Central memory CD4-positive, alpha-beta T cell (primary cell): ENCODE data around the gene TCEAL3.
A peak's percentile ranks its signal among the peaks of the same experiment; 100 is the strongest.
"Not testable (repeated sequence)": the region's sequence is repeated elsewhere in the genome, so short reads cannot be mapped to it uniquely, and the experiment has no call there.

Source experiments
- DNase-seq: peaks from one replicate; pipeline ENCODE4 v3.0.0; 2022
- total RNA-seq, 3 experiments: gene quantifications; one replicate each; lab custom pipeline; 2026; lab: John Stamatoyannopoulos, UW

The TCEAL3 gene, protein sequence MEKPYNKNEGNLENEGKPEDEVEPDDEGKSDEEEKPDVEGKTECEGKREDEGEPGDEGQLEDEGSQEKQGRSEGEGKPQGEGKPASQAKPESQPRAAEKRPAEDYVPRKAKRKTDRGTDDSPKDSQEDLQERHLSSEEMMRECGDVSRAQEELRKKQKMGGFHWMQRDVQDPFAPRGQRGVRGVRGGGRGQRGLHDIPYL
- 3.1 to 7.1 (median 4.1) reads per million in 3 experiments for total RNA-seq

DNA sequence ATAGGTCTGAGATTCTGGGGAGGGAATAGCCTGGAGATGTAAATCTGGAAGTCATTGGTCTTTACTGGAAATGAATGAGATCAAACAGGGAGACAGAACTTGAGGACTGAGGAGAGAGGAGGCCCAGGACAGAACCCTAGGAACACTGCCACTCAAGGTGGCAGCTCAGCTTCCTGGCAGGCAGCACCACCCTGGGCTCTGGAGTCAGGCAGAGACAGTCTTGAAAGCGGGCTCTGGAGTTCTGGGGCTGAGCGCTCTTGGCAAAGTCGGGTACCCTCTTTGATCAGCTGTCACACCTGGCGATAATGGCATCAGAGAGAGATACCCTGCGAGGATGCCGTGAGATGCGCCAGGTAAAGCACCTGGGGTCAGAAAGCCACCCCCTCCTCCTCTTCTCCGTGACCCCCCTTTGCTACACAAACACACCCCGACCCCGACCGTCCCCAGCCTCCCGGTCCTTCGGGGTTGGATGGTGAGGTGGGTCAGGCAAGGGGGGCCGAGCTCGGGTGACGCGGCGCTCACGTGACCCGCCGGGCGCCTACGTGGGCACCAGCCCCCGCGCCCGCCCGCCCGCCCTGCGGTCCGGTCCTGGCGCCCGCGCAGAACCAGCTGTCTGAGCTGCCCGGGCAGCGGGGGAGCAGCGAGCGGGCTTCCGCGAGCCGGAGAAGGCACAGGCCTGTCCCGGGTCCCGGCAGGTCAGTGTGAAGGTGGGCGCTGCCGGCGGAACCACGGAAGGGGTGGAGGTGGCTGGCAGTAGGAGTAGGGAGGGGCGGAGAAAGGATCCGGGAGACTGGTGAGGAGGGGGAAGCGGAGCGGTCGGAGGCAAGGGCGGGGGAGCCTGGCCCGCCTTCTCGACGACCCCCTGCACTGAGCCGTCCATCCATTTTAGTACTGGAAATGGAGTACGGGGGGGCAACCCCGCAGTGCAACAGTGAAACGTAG, at the start of gene TCEAL3:
TSS of gene TCEAL3 (plus strand) at position 600 of the 942 bp plus-strand sequence. CDS start 1,102 bp downstream, outside the sequence.
- DNase-seq, result peak; percentile 33

GRCh38 chrX:103560256-103560655, 47.5 kb upstream of the TCEAL3 start:
- no peak for DNase-seq

GRCh38 chrX:103562801-103563200, 45.0 kb upstream of the TCEAL3 start:
- DNase-seq, result no peak

DNA sequence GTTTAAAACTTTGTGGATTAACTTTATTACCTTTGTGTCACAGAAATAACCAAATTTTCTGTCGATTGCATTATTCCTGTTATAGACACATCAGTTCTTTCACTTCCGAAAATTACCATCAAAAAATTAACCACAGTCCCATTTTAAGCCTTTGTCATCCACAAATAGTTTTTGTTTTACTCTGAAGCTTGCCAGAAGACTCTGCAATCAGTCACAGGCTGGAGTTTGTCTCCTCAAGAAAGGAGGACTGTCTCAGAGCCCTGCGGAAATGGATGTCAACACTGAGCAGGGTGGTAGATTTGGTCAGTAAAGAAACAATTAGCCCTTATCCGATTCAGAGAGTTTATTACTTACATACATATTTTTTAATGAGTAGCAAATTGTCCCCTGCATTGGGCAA, 42.6 kb upstream of the TCEAL3 start:
- DNase-seq, result no peak

DNA sequence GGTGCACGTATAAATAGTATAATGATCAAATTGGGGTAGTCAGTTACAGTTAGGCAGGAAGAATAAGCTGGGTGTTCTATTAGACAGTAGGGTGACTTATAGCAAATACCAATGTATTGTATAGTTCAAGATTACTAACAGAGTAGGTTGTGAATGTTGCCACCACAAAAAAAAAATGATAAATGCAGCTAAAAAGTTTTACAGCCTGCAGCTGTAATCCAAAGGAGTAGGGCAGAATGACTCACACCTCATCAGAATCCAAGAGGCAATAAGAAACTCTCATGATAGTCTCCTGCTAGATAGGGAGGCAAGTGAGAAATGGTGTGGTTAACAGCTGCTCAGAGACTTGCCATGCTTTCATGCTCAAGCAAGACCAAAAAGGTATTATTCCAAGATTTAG, 42.0 kb upstream of the TCEAL3 start:
- no peak for DNase-seq

- DNase-seq, result no peak
Measured at GRCh38 chrX:103571121-103571520, 36.6 kb upstream of the TCEAL3 start.

GRCh38 chrX:103571726-103572125, 36.0 kb upstream of the TCEAL3 start:
- DNase-seq, result no peak

DNA sequence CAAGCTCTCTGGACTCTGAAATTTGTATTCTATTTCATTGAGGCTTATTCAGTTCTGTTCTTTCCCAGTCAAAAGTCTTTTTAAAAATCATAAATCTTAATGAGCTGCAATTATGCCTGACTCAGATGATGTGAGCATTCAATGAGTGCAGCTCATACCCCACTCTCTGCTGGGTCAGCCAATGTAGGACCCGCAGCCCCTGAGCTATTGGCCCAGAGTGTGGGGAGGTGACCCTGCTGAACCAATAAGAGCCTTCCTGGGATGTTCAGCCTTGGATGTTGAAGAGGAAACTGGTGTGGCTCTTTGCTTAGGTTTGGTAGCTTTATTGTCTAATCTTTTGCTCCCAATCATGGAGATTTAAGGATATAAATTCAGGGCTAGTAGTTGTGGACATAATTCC, 34.6 kb upstream of the TCEAL3 start:
- DNase-seq, result no peak

- DNase-seq, result no peak
Measured at GRCh38 chrX:103584596-103584995, 23.2 kb upstream of the TCEAL3 start.

GRCh38 chrX:103585411-103586313, 22.1 kb upstream of the TCEAL3 start, which contains the start of gene TCEAL4:
Gene TCEAL4 (plus strand): TSS chrX:103585515. CDS start chrX:103586676, 1,161 bp downstream.
- DNase-seq, result no peak

- DNase-seq, result no peak
Measured at GRCh38 chrX:103586314-103586646, 21.5 kb upstream of the TCEAL3 start.

- no peak for DNase-seq
Measured at GRCh38 chrX:103586659-103587058, 21.1 kb upstream of the TCEAL3 start.

GRCh38 chrX:103592295-103592694, 15.5 kb upstream of the TCEAL3 start:
- not testable (repeated sequence) for DNase-seq

- not testable (repeated sequence) for DNase-seq
Measured at GRCh38 chrX:103595202-103595601, 12.6 kb upstream of the TCEAL3 start.

DNA sequence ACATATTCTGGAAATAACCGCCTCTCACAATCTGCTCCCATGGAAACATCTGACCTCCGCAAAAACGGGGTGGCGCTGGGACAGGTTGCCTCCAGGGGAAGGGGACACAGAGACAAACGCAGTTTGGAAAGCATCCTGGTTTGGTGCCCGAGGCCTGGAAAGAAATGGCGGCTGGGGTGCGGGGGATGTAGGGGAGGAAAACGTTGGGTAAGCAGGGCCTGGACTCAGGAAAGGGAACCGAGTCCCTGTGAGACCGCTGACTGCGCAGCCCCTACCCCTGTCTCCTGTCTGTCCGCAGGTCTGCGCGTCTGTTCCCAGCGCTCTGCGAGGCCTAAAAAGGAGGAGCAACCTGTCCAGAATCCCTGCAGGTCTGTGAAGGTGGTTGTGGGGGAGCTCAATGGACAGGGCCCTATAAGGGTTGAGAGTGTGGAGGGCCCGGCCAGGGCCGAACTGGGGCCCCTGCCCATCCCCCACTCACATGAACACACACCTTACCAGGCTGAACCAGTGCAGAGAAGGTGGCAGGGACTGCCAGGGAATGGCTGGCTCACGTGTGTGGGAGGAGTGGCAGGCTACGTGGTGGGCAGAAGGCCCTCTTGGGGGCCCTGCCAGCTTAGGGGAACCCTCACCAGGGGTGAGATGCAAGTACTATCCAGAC, 672 bp downstream of the TCEAL3 start:
- DNase-seq, result no peak

GRCh38 chrX:103610282-103610681, 2.5 kb downstream of the TCEAL3 start:
- no peak for DNase-seq

DNA sequence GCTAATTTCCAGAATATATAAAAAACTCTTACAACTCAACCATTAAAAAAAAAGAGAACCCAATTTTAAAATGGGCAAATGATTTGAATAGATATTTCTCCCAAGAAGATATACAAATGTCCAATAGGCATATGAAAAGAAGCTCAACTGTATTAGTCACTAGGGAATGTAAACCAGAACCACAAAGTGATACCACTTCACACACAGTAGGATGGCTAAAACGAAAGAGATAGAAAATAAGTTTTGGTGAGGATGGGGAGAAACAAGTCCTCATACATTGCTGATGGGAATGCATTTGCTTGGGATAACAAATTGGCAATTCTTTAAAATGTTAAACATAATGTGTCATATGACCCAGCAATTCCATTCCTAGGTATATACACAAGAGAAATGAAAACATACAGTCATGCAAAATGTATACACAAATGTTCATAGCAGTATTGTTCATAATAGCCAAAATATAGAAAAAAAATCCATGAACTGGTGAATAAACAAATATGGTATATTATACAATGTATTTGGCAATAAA, 5.7 kb downstream of the TCEAL3 start:
- DNase-seq, result no peak

DNA sequence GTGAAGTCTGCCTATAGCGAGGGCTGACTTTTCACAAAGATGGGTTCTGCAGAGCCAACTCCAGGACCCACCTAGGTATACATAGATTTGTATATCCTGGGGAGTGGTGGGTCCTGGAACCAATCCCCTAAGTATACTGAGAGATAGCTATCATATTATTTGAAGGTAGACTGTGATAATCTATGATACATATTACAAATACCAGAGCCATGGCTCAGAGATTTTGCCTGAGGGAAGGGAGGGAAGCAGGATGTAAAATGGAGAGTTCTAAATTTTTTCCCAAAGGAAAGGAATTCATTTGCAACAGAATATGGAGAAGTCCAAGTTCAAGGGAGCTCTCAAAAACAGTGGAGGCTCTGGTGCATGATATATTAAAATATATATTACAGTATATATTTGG, 7.2 kb downstream of the TCEAL3 start:
- DNase-seq, result no peak

DNA sequence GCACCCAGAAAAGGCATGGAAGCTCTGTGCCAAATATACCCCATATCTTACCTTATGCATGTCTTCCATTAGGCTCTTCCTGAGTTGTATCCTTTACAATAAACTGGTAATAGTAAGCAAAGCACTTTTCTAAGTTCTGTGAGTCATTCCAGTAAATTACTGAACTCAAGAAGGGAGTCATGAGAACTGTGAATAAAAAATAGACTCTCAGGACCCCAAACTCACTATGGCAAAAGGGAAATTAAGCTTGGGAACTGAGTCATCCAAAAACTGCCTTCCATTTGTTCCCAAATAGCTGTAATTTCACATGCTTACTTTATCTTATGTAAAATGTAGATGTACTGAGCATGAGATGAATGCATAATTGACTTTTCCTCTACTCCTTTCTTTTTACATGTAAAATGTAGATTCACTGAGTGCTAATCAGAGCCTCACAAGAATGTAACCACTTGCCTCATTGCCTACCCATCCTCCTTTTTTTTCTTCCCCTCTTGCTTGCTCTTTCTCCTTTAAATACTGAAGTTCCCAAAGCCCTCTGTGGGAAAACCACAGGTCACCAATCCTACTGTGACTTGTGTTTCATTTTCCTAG, 8.1 kb downstream of the TCEAL3 start:
- no peak for DNase-seq

DNA sequence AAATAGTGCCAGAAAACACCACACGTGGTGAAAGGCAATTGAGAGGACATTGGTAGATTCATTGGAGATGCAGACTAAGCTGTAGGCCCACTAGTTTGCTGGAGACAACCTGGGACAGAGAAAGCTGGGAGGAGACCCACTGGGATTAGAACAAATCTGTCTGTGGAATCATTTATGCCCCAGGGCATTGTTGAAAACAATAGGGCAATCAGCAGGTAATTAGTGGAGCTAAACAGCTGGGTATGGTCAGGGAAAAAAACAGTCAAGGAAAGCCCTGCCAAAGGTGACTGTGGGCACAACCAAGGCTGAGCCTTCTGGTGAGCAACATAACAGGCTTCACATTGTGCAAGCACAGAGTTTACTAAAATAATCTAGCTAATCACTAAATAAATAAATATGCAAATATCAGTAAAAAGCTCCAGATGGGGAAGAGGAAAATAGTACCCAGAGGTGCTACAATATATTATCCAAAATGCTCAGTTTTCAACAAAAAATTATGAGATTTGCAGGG, 9.0 kb downstream of the TCEAL3 start:
- no peak for DNase-seq

GRCh38 chrX:103624111-103624510, 16.3 kb downstream of the TCEAL3 start:
- DNase-seq, result no peak
